ENCODE data around the gene VAT1L.

DNA sequence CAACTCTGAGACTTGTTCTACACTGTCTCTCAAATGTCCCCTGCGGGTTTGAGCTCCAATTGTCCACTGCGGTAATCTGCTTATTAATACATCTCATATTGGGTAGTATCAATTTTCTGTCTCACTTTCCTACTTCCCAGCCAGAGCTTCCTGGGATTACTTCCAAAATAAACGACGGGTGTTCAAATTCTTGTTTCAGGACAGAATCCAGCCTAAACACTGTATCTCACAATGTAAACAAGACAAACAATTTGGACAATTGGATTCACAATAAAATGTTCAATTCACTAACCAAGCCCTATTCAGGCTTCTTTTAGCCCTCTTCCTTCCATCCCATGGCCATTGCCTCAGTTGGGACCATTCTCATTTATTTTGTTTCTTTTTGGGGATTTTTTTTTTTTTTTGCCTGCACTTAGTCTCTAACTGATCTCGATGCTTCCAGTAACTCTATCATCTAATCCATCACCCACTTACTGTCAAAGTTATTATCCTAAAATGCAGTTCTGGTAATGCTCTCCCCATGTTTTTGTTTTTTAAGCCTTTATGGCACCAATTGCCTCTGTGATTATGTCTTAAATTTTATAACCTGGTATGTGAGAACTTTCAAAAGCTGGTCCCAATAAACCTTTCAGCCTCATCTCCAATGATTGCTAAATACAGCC lies 2.0 kb upstream of the VAT1L start:
- TF ChIP-seq TAF1 (IDR thresholded peaks at IDR 0.05; ENCODE audit: low read depth) (no peak), CEBPB (IDR thresholded peaks at IDR 0.05) (no peak), RAD21 (IDR thresholded peaks at IDR 0.05; ENCODE audit: low read depth) (no peak), EP300 (IDR thresholded peaks at IDR 0.05; ENCODE audit: borderline replicate concordance) (no peak), EGR1 (IDR thresholded peaks at IDR 0.05) (no peak)
- TF ChIP-seq, protein P1, sequence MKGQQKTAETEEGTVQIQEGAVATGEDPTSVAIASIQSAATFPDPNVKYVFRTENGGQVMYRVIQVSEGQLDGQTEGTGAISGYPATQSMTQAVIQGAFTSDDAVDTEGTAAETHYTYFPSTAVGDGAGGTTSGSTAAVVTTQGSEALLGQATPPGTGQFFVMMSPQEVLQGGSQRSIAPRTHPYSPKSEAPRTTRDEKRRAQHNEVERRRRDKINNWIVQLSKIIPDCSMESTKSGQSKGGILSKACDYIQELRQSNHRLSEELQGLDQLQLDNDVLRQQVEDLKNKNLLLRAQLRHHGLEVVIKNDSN (IDR thresholded peaks at IDR 0.05): no peak
- TF ChIP-seq, protein P2, sequence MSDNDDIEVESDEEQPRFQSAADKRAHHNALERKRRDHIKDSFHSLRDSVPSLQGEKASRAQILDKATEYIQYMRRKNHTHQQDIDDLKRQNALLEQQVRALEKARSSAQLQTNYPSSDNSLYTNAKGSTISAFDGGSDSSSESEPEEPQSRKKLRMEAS (IDR thresholded peaks at IDR 0.05): no peak
